CD4-positive, alpha-beta T cell (primary cell): Measurements from ENCODE around the gene UBQLN4. TPM values are rescaled to one million over a fixed set of nuclear protein-coding genes. Genes with fewer than 3 reads are reported as not detected.

Experiments
- ATAC-seq: fragments of 200-7000 bp; cut with Tn5 transposase; one replicate; pipeline ENCODE4 v1.10.0; 2022; ENCODE audit warnings: mild to moderate bottlenecking; ENCODE audit not compliant: poor library complexity
- CTCF ChIA-PET: fragments of 350-600 bp; sonication (Branson Sonifier 250); formaldehyde crosslinking; loops from one replicate; lab custom pipeline; 2021; ENCODE audit warnings: antibody characterized with exemption, inconsistent platforms; lab: Charles Lee
- POLR2A ChIA-PET: fragments of 350-600 bp; sonication (Branson Sonifier 250); formaldehyde crosslinking; loops from one replicate; lab custom pipeline; 2021; ENCODE audit warnings: antibody characterized with exemption, inconsistent platforms; lab: Charles Lee
- DNase-seq, 14 experiments: peaks; one replicate each; pipeline ENCODE4 v3.0.0-alpha.2; 2013 to 2020; ENCODE audit warnings: mixed read lengths in 2 of 14
- H3K27ac ChIP-seq, 2 donors: one replicate each; pipeline versions ENCODE4 v1.5.1 to v1.7.0; 2013; ENCODE audit warnings: low read length in 2 of 2, low read depth in 1 of 2, mild to moderate bottlenecking in 1 of 2
- H3K27me3 ChIP-seq, 2 experiments: 1 replicate in 1 of 2; 2 replicates in 1 of 2; pipeline versions ENCODE4 v1.6.1 to v1.7.0; 2013; ENCODE audit warnings: low read length in 2 of 2, control low read depth in 1 of 2, mild to moderate bottlenecking in 1 of 2, moderate library complexity in 1 of 2; ENCODE audit not compliant: insufficient read depth in 2 of 2, control insufficient read depth in 1 of 2
- H3K36me3 ChIP-seq: one replicate; pipeline ENCODE4 v1.6.1; 2013; ENCODE audit warnings: low read length, control low read depth; ENCODE audit not compliant: insufficient read depth
- H3K4me1 ChIP-seq: one replicate; pipeline ENCODE4 v1.6.1; 2013; ENCODE audit warnings: low read length, control low read depth; ENCODE audit not compliant: insufficient read depth
- H3K4me3 ChIP-seq: one replicate; pipeline ENCODE4 v1.5.1; 2013; ENCODE audit warnings: mild to moderate bottlenecking, low read length, moderate library complexity
- H3K9me3 ChIP-seq, 2 experiments: 1 replicate in 1 of 2; 2 replicates in 1 of 2; pipeline versions ENCODE4 v1.6.1 to v1.7.0; 2013; ENCODE audit warnings: low read length in 2 of 2, mild to moderate bottlenecking in 2 of 2, control low read depth in 1 of 2, moderate library complexity in 1 of 2; ENCODE audit not compliant: control insufficient read depth in 1 of 2, insufficient read depth in 1 of 2
- H3K27ac Mint-ChIP-seq: one replicate; pipeline ENCODE4 v1.8.0; 2020; ENCODE audit warnings: mixed read lengths
- H3K27me3 Mint-ChIP-seq: one replicate; pipeline ENCODE4 v1.8.0; 2021; ENCODE audit warnings: mixed read lengths
- H3K36me3 Mint-ChIP-seq: one replicate; pipeline ENCODE4 v1.8.0; 2021; ENCODE audit warnings: low read depth, mixed read lengths
- H3K4me1 Mint-ChIP-seq: one replicate; pipeline ENCODE4 v1.8.0; 2021; ENCODE audit warnings: low read depth, mixed read lengths
- H3K4me3 Mint-ChIP-seq: one replicate; pipeline ENCODE4 v1.8.0; 2020; ENCODE audit warnings: mild to moderate bottlenecking, mixed read lengths
- H3K9me3 Mint-ChIP-seq: one replicate; pipeline ENCODE4 v1.8.0; 2020; ENCODE audit warnings: mixed read lengths
- CTCF ChIP-seq: fragments of 200-600 bp; IDR thresholded peaks from one replicate; pipeline ENCODE4 v1.8.0; 2022; ENCODE audit warnings: antibody characterized with exemption, mild to moderate bottlenecking
- intact Hi-C, 2 experiments: fragments of 100-400 bp; cut with DNase I in 1 of 2; cut with micrococcal nuclease in 1 of 2; formaldehyde crosslinking; loops; one replicate each; pipeline versions ENCODE4 v1.15.1 to v1.9.0; 2023 to 2025; cut with DNase I, micrococcal nuclease
- total RNA-seq, 174 experiments: library from RNA in 2 of 174; stranded (reverse) in 2 of 174; gene quantifications; one replicate each; pipeline ENCODE4 v1.2.3 and lab custom pipeline; 2021 to 2026

UBQLN4 gene
- total RNA-seq, 2 experiments from 2014 or later: 10.6 to 11.9 TPM

DNA sequence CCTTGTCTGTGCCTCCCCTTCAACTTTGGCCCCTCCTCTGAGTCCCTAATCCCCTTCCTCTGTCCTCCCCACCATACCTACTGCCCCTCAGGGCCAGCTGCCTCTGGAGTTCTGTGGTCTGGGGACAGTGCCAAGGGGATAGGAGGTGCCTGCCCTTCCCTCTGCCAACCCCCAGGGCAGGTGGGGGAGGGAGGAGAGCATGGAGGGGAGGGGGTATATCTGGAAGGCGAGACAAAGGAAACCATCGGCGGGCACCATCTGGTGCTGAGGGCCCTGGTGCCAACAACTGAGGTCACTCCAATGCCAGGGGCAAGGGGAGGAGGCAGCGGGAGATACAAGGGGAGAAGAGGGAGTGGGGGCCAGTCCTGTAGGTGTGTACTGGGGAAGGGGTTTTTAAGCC, 16.9 kb upstream of the UBQLN4 start:
- H3K27ac Mint-ChIP-seq: no peak overlapping the region
- H3K4me1 ChIP-seq: peaks cover 6% of the 10 kb centered on the region
- H3K36me3 Mint-ChIP-seq: no peaks in the 10 kb centered on the region
- H3K27ac ChIP-seq: no peak overlapping the region
- intact Hi-C loops: no loop called here
- no peaks in the 10 kb centered on the region for H3K27me3 ChIP-seq
- peaks cover 6% of the 10 kb centered on the region for H3K4me1 Mint-ChIP-seq
- CTCF ChIA-PET: no interaction called here
- no peaks in the 10 kb centered on the region for H3K36me3 ChIP-seq
- H3K27me3 Mint-ChIP-seq: no peaks in the 10 kb centered on the region
- H3K9me3 ChIP-seq: no peaks in the 10 kb centered on the region
- TF ChIP-seq CTCF: no peak
- H3K9me3 Mint-ChIP-seq: no peaks in the 10 kb centered on the region
- ATAC-seq (no peak), DNase-seq (no peak)
- H3K4me3 Mint-ChIP-seq: no peak overlapping the region
- POLR2A ChIA-PET: no interaction called here
- no peak overlapping the region for H3K4me3 ChIP-seq

GRCh38 chr1:156069490-156070455, 16.2 kb upstream of the UBQLN4 start:
- intact Hi-C loops: no loop called here
- Mint-ChIP-seq H3K36me3 (no peaks in the 10 kb centered on the region), H3K27me3 (no peaks in the 10 kb centered on the region), H3K4me3 (no peak overlapping the region), H3K4me1 (peaks cover 6% of the 10 kb centered on the region), H3K27ac (no peak overlapping the region), H3K9me3 (no peaks in the 10 kb centered on the region)
- Histone ChIP-seq H3K4me3 (no peak overlapping the region), H3K9me3 (no peaks in the 10 kb centered on the region), H3K27ac (no peak overlapping the region), H3K4me1 (peaks cover 6% of the 10 kb centered on the region), H3K27me3 (no peaks in the 10 kb centered on the region), H3K36me3 (no peaks in the 10 kb centered on the region)
- POLR2A ChIA-PET: no interaction called here
- ATAC-seq (no peak), DNase-seq (no peak)
- TF ChIP-seq CTCF: no peak
- CTCF ChIA-PET: no interaction called here

DNA sequence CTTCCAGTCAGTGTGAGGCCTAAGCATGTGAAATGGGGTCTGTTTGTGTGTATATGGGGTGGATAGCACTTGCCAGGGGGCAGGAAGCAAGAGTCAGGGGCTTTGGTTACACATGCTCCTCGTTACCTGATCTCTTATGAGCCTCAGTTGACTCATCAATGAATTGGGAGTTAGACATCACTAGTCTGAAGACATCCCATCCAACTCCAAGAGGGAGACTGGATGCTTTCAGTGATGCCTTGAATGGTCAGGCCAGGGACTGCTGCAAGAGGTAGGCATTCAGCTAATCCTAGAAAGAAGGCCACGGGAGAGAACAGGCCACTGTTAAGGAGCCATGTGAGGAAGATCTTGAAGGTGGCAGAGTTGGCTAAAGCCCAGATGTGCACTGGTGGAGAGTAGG, 13.7 kb upstream of the UBQLN4 start:
- CTCF ChIA-PET: interaction anchor here (0.6 to 1.4 kb wide), 4 partner anchors 50 to 1996 kb away, joined by 3 to 9 read pairs (median 4); no protein-coding TSS in a partner anchor
- H3K36me3 Mint-ChIP-seq: no peaks in the 10 kb centered on the region
- H3K4me1 Mint-ChIP-seq: peaks cover 6% of the 10 kb centered on the region
- no peaks in the 10 kb centered on the region for H3K27me3 Mint-ChIP-seq
- ATAC-seq: no peak
- TF ChIP-seq CTCF: no peak
- intact Hi-C loops: no loop called here
- Histone ChIP-seq H3K4me3 (no peak overlapping the region), H3K9me3 (no peaks in the 10 kb centered on the region), H3K4me1 (peaks cover 6% of the 10 kb centered on the region), H3K27ac (no peak overlapping the region), H3K27me3 (no peaks in the 10 kb centered on the region), H3K36me3 (no peaks in the 10 kb centered on the region)
- no peak overlapping the region for H3K27ac Mint-ChIP-seq
- POLR2A ChIA-PET: no interaction called here
- H3K4me3 Mint-ChIP-seq: no peak overlapping the region
- no peaks in the 10 kb centered on the region for H3K9me3 Mint-ChIP-seq
- DNase-seq: no peak
